ENCODE results near the gene MALAT1. TPM values are rescaled to one million over a fixed set of nuclear protein-coding genes. Genes with fewer than 3 reads are reported as not detected.
A peak's percentile ranks its signal among the peaks of the same experiment; 100 is the strongest.

MALAT1 gene
- total and polyA plus RNA-seq, 2 donors from 2014 or later: 219 to 15,262 TPM

DNA sequence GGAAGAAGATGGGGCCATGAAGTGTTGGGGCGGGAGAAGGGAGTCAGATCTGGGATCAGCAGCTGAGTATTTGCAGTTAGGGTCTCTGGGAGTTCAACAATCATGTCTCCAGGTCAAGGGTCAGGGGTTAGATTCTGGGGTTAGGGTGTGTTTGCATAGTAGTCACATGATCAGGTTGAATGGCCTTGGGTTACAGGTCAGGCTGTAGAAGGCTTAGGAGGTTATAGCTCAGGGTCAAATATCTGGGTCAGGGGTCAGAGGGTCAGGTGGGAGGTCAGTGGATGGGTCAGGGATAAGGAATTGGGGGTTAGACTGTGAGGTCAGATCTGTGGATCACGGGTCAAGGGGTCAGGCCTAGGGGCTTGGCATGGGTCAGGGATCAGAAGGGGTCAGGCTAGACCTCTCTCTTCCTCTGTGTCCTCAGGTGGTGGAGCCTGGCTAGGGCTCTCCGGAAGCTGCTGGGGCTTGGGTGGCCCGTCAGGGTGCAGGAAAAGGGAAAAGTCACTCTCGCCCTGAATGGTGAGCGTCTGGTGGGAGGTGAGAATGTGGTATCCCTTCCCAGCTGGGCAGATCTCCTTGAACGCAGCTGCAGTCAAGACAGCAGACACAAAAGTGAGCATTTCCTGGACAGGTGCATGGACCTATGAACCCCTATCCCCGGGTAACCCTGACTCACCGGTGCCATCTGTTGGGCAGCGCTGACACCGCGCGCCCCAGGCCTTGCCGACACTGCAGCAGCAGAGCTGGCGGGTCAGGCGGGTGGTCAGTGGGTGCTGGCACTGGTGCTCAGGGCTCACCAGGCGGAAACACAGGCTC, 52.9 kb downstream of the MALAT1 start:
- H3K4me1 ChIP-seq (ENCODE audit: control insufficient read depth in 2 of 3, insufficient read depth in 2 of 3, low read depth in 1 of 3, low read length in 3 of 3): peaks cover 0 to 31% (median 4%) of the 10 kb centered on the region in 3 donors

GRCh38 chr11:65552388-65552951, 53.6 kb downstream of the MALAT1 start:
- peaks cover 0 to 38% (median 7%) of the 10 kb centered on the region in 3 donors for H3K4me1 ChIP-seq (ENCODE audit: control insufficient read depth in 2 of 3, insufficient read depth in 2 of 3, low read depth in 1 of 3, low read length in 3 of 3)

More for the DNA sequence above, 52.9 kb downstream of the MALAT1 start:
- DNase-seq (peak; percentile 45 to 83 (median 55)), FAIRE-seq (no peak)
- intact Hi-C loops (cut with DNase I): no loop called here
- Histone ChIP-seq H3K9ac (ENCODE audit: low read length in 3 of 3) (no peak overlapping the region), H3K27me3 (ENCODE audit: control insufficient read depth, insufficient read depth, low read length) (no peaks in the 10 kb centered on the region), H3K36me3 (ENCODE audit: control insufficient read depth in 2 of 3, insufficient read depth in 3 of 3, low read length in 3 of 3) (peaks cover 0 to 2% (median 0%) of the 10 kb centered on the region in 3 donors), H3K9me3 (ENCODE audit: control insufficient read depth in 2 of 3, insufficient read depth in 1 of 3, low read length in 3 of 3) (no peaks in the 10 kb centered on the region), H3K27ac (ENCODE audit: low read depth in 2 of 2, low read length in 2 of 2) (peak overlapping the region in 1 of 2 donors; percentile 79), H3K4me3 (ENCODE audit: low read length in 3 of 3) (peak overlapping the region in 1 of 3 donors; percentile 32)
- TF ChIP-seq, protein P1, sequence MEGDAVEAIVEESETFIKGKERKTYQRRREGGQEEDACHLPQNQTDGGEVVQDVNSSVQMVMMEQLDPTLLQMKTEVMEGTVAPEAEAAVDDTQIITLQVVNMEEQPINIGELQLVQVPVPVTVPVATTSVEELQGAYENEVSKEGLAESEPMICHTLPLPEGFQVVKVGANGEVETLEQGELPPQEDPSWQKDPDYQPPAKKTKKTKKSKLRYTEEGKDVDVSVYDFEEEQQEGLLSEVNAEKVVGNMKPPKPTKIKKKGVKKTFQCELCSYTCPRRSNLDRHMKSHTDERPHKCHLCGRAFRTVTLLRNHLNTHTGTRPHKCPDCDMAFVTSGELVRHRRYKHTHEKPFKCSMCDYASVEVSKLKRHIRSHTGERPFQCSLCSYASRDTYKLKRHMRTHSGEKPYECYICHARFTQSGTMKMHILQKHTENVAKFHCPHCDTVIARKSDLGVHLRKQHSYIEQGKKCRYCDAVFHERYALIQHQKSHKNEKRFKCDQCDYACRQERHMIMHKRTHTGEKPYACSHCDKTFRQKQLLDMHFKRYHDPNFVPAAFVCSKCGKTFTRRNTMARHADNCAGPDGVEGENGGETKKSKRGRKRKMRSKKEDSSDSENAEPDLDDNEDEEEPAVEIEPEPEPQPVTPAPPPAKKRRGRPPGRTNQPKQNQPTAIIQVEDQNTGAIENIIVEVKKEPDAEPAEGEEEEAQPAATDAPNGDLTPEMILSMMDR (IDR thresholded peaks at IDR 0.05; ENCODE audit: borderline replicate concordance, extremely low read depth, insufficient read depth): peak; percentile 70

DNA sequence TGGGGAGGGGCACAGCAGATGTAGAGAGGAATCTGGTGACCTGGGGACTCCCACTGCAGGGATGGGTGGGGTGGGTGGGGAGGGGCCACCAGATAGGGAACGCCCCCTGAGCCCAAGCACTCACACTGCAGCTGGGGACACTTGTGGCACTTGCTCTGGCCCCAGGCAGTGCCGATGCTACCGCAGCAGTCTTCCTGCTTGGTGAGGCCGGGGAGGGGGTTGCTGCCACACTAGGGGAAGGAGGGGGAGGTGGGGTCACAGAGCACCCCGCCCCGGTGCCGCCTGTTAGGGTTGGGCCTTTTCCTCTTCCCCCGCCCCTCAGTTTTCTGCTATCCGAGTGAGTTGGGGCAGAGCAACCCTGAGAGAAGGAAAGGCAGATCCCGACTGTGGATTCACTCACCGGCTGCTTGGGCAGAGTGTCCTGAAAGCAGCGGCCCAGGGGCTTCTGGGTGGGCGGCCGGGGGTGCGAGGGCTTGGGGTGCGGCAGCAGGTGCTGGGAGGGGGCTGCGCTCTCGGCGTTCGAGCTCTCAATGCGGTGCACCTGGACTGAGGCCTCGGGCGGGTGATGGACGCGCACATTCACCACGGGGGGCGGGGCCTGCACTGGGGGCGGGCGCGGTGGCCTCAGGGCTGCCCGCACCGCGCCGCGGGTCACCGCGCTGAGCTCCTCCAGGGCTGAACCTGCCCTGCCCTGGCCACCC, 54.6 kb downstream of the MALAT1 start:
- no peak for FAIRE-seq
- Histone ChIP-seq H3K27ac (ENCODE audit: low read depth in 2 of 2, low read length in 2 of 2) (no peak overlapping the region), H3K4me3 (ENCODE audit: low read length in 3 of 3) (no peak overlapping the region), H3K27me3 (ENCODE audit: control insufficient read depth, insufficient read depth, low read length) (no peaks in the 10 kb centered on the region), H3K9ac (ENCODE audit: low read length in 3 of 3) (no peak overlapping the region), H3K36me3 (ENCODE audit: control insufficient read depth in 2 of 3, insufficient read depth in 3 of 3, low read length in 3 of 3) (peaks cover 0 to 2% (median 0%) of the 10 kb centered on the region in 3 donors), H3K4me1 (ENCODE audit: control insufficient read depth in 2 of 3, insufficient read depth in 2 of 3, low read depth in 1 of 3, low read length in 3 of 3) (peaks cover 0 to 38% (median 7%) of the 10 kb centered on the region in 3 donors), H3K9me3 (ENCODE audit: control insufficient read depth in 2 of 3, insufficient read depth in 1 of 3, low read length in 3 of 3) (no peaks in the 10 kb centered on the region)
- DNase-seq: peak in 2 of 5 donors; percentile 74 to 77
- TF ChIP-seq, protein P1 (IDR thresholded peaks at IDR 0.05; ENCODE audit: borderline replicate concordance, extremely low read depth, insufficient read depth): no peak
- intact Hi-C loops (cut with DNase I): no loop called here

More at GRCh38 chr11:65552388-65552951, 53.6 kb downstream of the MALAT1 start:
- intact Hi-C loops (cut with DNase I): no loop called here
- FAIRE-seq (no peak), DNase-seq (peak in 1 of 5 donors; percentile 70)
- H3K4me3 ChIP-seq (ENCODE audit: low read length in 3 of 3): no peak overlapping the region
- peak overlapping the region in 1 of 2 donors; percentile 79 for H3K27ac ChIP-seq (ENCODE audit: low read depth in 2 of 2, low read length in 2 of 2)
- H3K9me3 ChIP-seq (ENCODE audit: control insufficient read depth in 2 of 3, insufficient read depth in 1 of 3, low read length in 3 of 3): no peaks in the 10 kb centered on the region
- H3K9ac ChIP-seq (ENCODE audit: low read length in 3 of 3): no peak overlapping the region
- peaks cover 0 to 2% (median 0%) of the 10 kb centered on the region in 3 donors for H3K36me3 ChIP-seq (ENCODE audit: control insufficient read depth in 2 of 3, insufficient read depth in 3 of 3, low read length in 3 of 3)
- no peaks in the 10 kb centered on the region for H3K27me3 ChIP-seq (ENCODE audit: control insufficient read depth, insufficient read depth, low read length)
- TF ChIP-seq, protein P1 (IDR thresholded peaks at IDR 0.05; ENCODE audit: borderline replicate concordance, extremely low read depth, insufficient read depth): no peak
